Calu3 (cell line): ENCODE data around the gene COPS9. TPM values are rescaled to one million over a fixed set of nuclear protein-coding genes. Genes with fewer than 3 reads are reported as not detected.
A peak's percentile ranks its signal among the peaks of the same experiment; 100 is the strongest.

Experiments
- Bru-seq: library from RNA; stranded (reverse); fragments of 400-500 nt; gene quantifications from one replicate; lab custom pipeline; 2021; lab: Mats Ljungman, UMichigan
- BruChase-seq, 2 experiments: library from RNA; stranded (reverse); fragments of 400-500 nt; gene quantifications; one replicate each; lab custom pipeline; 2021; lab: Mats Ljungman, UMichigan
- BruUV-seq: library from RNA; stranded (reverse); fragments of 400-500 nt; replicated peaks from 2 replicates; lab custom pipeline; 2021; lab: Mats Ljungman, UMichigan
- CTCF ChIA-PET: fragments of 300-600 bp; sonication (Branson Sonifier 250); formaldehyde crosslinking; loops from one replicate; lab custom pipeline; 2022; ENCODE audit warnings: antibody characterized with exemption; lab: Charles Lee
- DNase-seq: peaks from one replicate; pipeline ENCODE4 v3.0.0; 2022
- H3K27ac Mint-ChIP-seq: one replicate; pipeline ENCODE4 v1.8.0; 2022; ENCODE audit warnings: mixed read lengths; ENCODE audit not compliant: unreplicated experiment
- H3K27me3 Mint-ChIP-seq: one replicate; pipeline ENCODE4 v1.8.0; 2022; ENCODE audit warnings: mixed read lengths; ENCODE audit not compliant: unreplicated experiment
- H3K36me3 Mint-ChIP-seq: one replicate; pipeline ENCODE4 v1.8.0; 2022; ENCODE audit warnings: mild to moderate bottlenecking, moderate library complexity, mixed read lengths; ENCODE audit not compliant: insufficient read depth, unreplicated experiment
- H3K4me1 Mint-ChIP-seq: one replicate; pipeline ENCODE4 v1.8.0; 2022; ENCODE audit warnings: mild to moderate bottlenecking, low read depth, mixed read lengths; ENCODE audit not compliant: unreplicated experiment
- H3K4me3 Mint-ChIP-seq: one replicate; pipeline ENCODE4 v1.8.0; 2022; ENCODE audit warnings: mild to moderate bottlenecking, low read depth, moderate library complexity, mixed read lengths; ENCODE audit not compliant: unreplicated experiment
- H3K9me3 Mint-ChIP-seq: one replicate; pipeline ENCODE4 v1.8.0; 2022; ENCODE audit warnings: low read depth, mixed read lengths; ENCODE audit not compliant: unreplicated experiment
- CTCF ChIP-seq: fragments of 200-600 bp; IDR thresholded peaks from one replicate; pipeline ENCODE4 v1.8.0; 2022; ENCODE audit warnings: antibody characterized with exemption; ENCODE audit not compliant: unreplicated experiment
- intact Hi-C: fragments of 100-400 bp; cut with micrococcal nuclease; formaldehyde crosslinking; loops from one replicate; pipeline ENCODE4 v1.10.0; 2022; ENCODE audit not compliant: unreplicated experiment
- long read RNA-seq: library from polyadenylated mRNA; stranded (forward); transcript quantifications from one replicate; pipeline ENCODE4 v2.0.0, GENCODE V29; 2022
- total RNA-seq: library from RNA; stranded (reverse); gene quantifications from 2 replicates; pipeline ENCODE4 v1.2.3, GENCODE V29; 2022

The COPS9 gene
- total RNA-seq (94.4 and 106 TPM in 2 replicates), Bru-seq, nascent RNA (percentile 62 among the genes with signal in this experiment), BruChase-seq, experiment 1, labeled RNA remaining after a 6-hour chase (percentile 60 among the genes with signal in this experiment), BruChase-seq, experiment 2, labeled RNA remaining after a 2-hour chase (percentile 54 among the genes with signal in this experiment)
- long read RNA-seq, transcript COPS9-205 (3 exons, 418 nt) = major isoform, 126 of 129 reads
- long read RNA-seq, partial matches to known transcripts = 0 of 129 reads
- long read RNA-seq, other reads (novel, unspliced or antisense) = 2 of 129 reads

- no peak for TF ChIP-seq CTCF
- Mint-ChIP-seq H3K27ac (peak within 1 kb of the TSS; percentile 89), H3K27me3 (peaks cover 39% of the 10 kb centered on the region), H3K36me3 (peaks cover 16% of the 10 kb centered on the region), H3K9me3 (no peaks in the 10 kb centered on the region), H3K4me1 (peaks cover 13% of the 10 kb centered on the region), H3K4me3 (peak within 1 kb of the TSS; percentile 99)
- DNase-seq = peak; percentile 93
- no TSS peak for BruUV-seq
- intact Hi-C loops = no loop called here
- CTCF ChIA-PET = no interaction called here
Observed at GRCh38 chr2:240136013-240136670, at the start of gene COPS9. COPS9 (minus strand) TSS chr2:240136305; CDS start chr2:240136284, 21 bp downstream.

GRCh38 chr2:240184656-240185055, 48.6 kb upstream of the COPS9 start:
- TF ChIP-seq CTCF = no peak
- Mint-ChIP-seq H3K27ac (no peak overlapping the region), H3K36me3 (no peaks in the 10 kb centered on the region), H3K4me3 (no peak overlapping the region), H3K27me3 (peaks cover 50% of the 10 kb centered on the region), H3K4me1 (no peaks in the 10 kb centered on the region), H3K9me3 (no peaks in the 10 kb centered on the region)
- intact Hi-C loops = no loop called here
- BruUV-seq = no TSS peak
- DNase-seq = no peak
- CTCF ChIA-PET = no interaction called here

- H3K27ac Mint-ChIP-seq = no peak overlapping the region
- H3K27me3 Mint-ChIP-seq = peaks cover 56% of the 10 kb centered on the region
- no peak overlapping the region for H3K4me3 Mint-ChIP-seq
- H3K9me3 Mint-ChIP-seq = no peaks in the 10 kb centered on the region
- TF ChIP-seq CTCF = no peak
- intact Hi-C loops = no loop called here
- CTCF ChIA-PET = no interaction called here
- H3K36me3 Mint-ChIP-seq = no peaks in the 10 kb centered on the region
- no peaks in the 10 kb centered on the region for H3K4me1 Mint-ChIP-seq
- DNase-seq = no peak
- BruUV-seq = no TSS peak
Observed at GRCh38 chr2:240183875-240184590, 47.9 kb upstream of the COPS9 start.

- CTCF ChIA-PET = no interaction called here
- H3K36me3 Mint-ChIP-seq = no peaks in the 10 kb centered on the region
- no peak for TF ChIP-seq CTCF
- H3K4me1 Mint-ChIP-seq = no peaks in the 10 kb centered on the region
- intact Hi-C loops = no loop called here
- no TSS peak for BruUV-seq
- H3K4me3 Mint-ChIP-seq = no peak overlapping the region
- no peak for DNase-seq
- no peaks in the 10 kb centered on the region for H3K9me3 Mint-ChIP-seq
- no peak overlapping the region for H3K27ac Mint-ChIP-seq
- peaks cover 64% of the 10 kb centered on the region for H3K27me3 Mint-ChIP-seq
Observed at GRCh38 chr2:240183006-240183874, 47.1 kb upstream of the COPS9 start.
